Right renal pelvis (tissue), 4 donors: ENCODE data around the gene SHANK3. TPM values are rescaled to one million over a fixed set of nuclear protein-coding genes. Genes with fewer than 3 reads are reported as not detected.

ENCODE experiments used
- DNase-seq, 4 donors: peaks; one replicate each; pipeline ENCODE4 v3.0.0-alpha.2; 2013; ENCODE audit warnings: low read depth in 4 of 4, low spot score in 3 of 4, missing footprints in 1 of 4
- polyA plus RNA-seq, 4 donors: library from polyadenylated mRNA; unstranded; fragments of 120-200 nt; gene quantifications; one replicate each; pipeline ENCODE4 v1.2.1, GENCODE V29; 2013; ENCODE audit not compliant: insufficient read length in 4 of 4

SHANK3 gene
- polyA plus RNA-seq, 4 donors, result 13.3 to 23.2 (median 17.4) TPM

DNA sequence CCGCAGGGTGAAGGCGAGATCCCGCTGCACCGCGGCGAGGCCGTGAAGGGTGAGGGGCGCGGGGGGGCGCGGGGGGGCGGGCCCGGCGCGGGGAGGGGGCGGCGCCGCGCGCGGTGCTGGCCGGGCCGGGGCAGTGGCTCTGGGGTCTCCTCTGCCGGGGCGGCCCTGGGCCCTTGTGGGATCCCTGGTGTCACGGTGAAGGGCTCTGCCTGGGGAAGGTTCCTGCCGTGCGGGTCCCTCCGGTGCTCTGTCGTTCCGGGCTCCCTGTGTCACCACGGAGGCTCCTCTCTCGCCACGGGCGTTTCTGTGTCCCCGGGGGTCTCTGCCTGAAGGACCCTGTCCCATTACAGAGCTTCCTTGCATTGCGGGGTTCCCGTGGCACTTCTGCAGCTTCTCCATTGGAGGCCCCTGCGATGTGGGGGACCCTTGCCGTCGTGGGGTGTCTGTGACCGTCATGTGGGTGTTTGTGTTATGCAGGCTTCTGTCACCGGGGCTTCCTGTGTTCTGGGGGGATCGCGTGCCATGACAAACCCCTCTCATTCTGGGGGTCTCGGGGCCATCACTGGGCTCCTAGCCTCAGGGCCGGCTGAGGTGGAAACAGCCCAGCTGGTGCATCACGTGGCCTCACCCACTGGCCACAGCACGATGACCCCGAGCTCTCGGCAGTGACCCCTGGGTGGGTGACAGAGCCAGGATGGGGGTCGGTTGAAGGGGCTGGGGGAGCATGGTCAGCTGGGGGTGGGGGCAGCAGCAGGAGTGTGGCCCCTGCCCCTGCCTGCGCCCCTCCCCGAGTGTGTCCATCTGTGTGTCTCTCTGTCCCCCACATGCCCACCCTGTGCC, 25.3 kb downstream of the SHANK3 start:
- no peak for DNase-seq

DNA sequence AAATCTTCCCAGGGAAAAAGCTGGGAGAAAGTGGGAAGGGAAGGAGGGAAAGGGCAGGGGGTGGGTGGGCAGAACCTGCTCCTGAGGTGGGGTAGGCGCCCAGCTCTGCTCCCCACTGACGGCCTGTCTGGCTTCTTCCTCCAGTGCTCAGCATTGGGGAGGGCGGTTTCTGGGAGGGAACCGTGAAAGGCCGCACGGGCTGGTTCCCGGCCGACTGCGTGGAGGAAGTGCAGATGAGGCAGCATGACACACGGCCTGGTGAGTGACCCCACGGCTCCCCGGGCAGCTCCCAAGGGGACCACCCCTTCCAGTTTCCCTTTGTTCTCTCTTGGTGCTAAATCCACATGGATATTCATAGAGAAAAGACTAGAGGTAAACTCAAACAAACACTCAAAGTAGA, 25.9 kb downstream of the SHANK3 start:
- DNase-seq, result no peak

DNA sequence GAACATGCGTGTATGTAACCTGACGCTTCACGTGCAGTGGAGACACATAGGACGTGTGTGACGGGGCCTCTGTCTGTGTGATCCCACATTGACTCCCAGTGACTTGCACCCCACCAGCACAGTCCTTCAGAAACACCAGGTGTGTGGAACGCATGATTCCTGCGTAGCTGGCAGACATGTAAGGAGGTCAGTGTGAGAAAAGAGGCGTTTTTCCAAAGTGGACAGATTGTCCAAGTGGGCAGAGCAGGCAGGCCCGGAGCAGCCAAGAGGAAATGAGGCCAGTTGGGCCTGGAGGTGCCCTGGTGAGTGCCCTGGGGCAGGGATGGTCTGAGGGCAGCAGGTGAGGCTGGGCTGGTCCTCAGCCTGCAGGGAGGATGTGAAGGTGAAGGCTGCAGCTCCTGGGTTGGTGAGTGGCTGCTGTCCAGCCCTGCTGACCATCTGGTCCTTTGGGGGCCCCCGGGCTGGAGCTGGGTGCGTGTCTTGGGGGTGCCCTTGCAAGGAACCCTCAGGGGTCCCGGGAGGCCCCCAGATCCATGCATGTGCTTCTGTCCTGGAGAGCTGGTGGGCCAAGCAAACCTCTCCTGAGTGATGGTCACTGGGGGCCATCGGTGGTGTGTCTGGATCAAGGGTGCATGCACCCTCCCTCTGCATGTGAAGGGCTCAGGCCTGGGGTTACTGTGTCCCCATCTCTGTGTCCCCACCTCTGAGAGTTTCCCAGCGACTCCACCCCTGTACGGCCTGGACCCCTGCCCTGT, 26.6 kb downstream of the SHANK3 start:
- no peak for DNase-seq

DNA sequence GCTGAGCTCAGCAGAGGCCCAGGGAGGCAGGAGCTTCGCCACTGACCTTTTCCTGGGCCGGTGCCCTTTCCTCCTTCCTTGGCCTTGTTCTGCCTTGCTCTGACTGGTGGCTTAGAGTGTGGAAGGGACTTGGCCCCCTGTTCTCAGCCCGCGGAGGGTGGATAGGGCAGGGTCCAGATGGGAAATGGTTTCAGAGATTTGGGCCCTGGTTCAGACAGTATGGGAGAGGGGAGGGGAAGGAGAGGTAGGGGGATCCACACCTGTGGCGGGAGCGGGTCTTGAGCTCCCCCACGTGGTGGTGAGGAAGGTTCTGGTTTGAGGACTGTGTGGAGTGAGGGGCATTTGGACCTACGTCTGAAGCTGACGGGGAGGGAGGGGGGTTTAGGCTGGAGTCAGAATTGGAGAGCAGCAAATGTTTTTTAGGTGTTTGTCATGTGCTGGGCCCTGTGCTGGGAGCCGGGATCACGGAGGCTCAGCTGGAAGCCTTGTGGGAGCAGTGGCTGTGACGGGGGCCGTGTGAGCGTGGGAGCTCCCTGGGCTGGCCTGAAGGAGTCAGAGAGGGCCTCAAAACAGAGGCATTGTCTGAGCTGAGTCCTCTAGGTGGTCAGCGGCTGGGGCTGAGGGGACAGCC, 27.2 kb downstream of the SHANK3 start:
- DNase-seq, result no peak

DNA sequence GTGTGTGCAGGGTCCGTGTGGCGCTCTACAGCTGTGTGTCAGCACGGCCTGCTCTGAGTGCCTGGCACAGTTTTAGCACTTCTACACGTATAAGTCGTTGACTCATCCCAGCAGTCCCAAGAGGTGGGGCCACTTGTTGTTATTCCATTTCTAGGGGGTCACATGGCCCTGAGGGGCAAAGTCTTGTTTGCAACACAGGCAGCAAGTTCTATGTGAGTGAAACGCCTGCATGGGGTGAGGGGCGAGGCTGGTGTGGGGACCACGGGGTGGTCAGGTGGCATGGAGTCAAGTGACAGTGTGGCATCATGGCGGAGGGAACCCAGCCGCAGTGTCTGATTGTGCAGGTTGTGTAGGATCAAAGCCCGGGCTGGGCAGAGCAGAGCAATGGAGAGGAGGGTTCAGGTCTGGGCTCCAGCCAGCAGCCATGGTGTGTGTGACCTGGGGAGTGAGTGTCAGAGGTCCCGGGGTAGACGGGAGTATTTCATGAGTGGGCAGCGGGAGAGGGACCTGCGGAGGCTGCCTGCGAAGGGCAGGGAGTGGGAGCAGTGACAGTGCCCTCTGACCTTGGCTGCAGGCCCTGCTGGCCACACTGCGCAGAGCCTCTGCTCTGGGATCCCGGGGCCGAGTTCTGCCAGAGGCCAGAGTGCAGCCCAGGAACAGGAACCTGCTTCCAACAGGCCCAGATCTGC, 27.9 kb downstream of the SHANK3 start:
- DNase-seq, result no peak

DNA sequence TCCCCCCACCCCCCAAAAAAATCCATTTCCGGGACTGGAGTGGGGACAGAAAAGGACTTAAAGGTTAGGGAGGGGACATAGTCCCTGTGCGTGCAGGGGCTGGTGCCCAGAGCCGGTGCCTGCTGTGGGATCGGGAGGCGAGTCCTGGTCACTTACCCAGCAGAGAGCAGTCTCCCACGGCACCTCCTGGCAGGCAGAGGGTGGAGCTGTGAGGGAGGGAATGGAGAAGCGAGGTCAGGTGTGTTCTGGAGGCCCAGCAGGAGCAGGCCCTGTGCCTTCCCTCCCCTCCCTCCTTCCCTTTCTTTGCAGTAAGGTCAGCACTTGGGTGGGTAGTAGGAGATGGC, 28.4 kb downstream of the SHANK3 start:
- DNase-seq, result no peak

DNA sequence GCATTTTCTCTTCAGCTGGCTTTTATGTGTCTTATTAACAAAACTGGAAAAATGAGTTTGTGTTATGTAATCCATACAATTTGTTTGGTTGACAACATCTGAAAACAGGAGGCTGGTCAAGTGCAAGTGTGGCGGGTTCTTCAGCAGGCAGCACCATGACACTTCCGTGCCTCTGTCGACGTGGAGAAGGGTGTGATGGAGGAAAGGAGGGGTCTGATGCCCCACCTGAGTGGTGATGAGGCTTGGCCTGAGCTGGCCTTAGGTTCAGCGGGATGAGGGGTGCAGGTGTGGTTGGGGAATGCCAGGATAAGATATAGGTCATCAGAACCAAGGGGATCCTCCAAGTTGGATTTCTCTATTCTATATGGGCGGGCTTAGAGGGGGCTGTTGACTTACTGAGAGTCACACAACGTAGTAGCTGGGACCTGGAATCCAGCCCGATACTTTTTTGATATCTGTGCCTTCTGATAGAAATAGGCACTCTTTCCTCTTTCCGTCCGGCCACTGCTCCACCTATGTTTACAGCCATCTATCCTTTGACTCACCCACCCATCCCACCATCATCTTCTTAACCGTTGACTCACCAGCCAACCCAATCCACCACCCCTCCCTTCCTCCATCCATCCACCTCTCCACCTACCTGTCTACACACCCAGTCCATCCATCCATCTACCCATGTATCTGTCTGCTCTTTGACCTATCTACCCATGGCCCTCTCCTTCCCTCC, 29.0 kb downstream of the SHANK3 start:
- DNase-seq, result no peak

DNA sequence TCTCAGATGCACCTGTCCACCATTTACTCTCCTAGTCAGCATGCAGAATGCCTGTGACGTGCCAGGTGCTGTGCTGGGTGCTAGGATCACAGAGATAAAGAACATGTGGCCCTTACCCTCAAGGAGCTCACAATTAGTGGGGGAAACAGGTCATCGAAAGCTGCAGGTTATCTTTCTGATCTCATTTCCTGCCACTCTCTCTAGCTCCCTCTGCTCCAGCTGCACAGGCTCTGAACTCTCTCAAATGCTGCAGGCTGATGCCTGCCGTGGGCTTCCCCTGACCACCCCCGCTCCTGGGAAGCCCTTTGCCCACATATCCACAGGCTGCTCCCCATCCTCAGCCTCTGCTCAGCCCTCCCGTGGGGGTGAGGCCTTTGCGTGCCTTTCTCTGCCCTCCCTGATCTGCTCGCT, 29.6 kb downstream of the SHANK3 start:
- no peak for DNase-seq

DNA sequence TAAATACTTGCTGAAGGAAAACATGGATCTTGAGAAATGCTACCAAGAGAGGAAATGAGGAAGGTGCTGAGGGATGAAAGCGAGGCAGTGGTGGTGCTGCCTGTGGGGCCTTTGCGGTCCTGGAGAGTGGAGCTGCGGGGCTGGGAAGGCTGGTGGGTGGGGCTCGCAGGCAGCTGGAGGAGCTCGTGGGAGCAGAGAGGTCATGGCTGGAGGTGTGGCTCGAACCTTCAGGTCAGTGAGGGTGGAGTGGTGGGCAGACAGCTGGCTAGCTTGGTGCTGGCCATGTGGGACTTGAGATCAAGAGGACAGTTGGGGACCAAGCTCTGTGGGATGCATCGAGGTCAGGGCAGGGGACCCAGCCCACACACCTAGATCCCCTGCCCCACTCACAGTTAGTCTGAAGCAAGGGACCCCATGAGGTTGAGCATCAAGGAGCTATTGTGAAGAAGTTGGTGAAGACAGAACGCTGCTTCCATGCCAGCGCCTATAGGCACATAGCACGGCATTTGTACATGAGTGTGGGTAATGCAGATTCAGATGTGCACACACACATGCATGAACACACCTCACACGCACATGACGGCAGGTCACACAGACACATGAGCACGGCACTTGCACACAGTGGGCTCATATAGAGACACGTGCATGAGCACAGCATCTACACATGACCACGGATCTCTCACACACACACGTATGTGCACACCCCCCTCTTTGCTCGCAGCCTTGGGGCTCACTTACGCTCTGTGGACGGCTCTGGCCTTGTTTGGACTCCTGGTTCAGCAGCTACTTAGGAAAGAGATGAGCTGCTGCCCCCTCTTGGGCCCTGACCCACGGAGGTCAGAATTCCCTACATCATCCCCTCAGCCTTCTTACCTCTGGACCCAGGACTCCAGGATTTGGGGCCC, 30.4 kb downstream of the SHANK3 start:
- DNase-seq, result no peak

DNA sequence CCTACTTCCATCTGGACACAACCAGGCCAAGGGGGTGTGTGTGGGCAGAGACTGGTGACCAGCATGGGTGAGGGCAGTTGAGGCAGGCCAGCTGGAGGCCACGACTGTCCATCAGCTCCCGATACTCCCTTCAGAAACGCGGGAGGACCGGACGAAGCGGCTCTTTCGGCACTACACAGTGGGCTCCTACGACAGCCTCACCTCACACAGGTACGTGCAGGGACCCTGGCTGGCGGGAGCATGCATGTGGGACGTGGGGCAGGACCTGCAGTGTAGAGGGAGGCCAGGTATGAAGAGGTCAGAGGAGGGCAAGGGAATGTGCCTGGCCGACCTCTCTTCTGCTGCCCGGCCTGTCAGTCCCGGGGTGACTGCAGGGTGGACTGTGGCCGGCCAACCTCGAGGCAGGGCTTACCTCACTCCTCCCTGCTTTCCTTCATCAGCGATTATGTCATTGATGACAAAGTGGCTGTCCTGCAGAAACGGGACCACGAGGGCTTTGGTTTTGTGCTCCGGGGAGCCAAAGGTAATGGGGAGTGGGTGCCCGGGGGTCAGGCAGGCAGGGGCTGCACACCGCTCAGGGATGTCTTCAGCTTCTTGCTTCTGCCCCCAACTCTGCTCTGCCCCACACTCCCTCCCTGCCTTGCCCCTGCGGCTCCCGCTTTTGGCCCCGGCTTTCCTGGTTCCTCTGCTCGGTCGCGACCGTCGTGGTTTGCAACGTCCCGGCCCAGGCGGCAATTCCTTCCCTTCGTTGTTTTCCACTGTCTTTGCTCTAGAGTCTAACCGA, 31.3 kb downstream of the SHANK3 start:
- no peak for DNase-seq

DNA sequence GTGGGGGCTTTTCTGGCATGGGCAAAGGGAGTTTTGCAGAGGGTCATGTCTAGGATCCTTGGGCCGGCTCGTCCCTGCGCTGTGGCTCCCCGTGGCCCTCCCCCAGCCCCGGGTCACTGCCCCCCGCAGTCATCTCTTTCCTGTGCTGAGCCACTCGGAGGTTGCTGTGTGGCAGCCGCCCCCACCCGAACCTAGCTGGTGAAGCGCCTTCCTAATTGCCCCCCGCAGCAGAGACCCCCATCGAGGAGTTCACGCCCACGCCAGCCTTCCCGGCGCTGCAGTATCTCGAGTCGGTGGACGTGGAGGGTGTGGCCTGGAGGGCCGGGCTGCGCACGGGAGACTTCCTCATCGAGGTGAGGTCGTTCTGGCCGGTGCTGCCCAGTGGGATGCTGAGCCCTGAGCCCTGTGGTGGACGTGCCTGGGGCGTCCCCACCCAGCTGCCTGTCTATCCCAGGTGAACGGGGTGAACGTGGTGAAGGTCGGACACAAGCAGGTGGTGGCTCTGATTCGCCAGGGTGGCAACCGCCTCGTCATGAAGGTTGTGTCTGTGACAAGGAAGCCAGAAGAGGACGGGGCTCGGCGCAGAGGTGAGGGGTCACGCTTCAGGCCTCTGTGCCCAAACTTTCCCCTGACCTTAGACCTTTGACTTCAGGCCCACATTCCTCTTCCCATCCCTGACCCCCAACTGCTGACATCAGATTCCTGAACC, 32.0 kb downstream of the SHANK3 start:
- no peak for DNase-seq

DNA sequence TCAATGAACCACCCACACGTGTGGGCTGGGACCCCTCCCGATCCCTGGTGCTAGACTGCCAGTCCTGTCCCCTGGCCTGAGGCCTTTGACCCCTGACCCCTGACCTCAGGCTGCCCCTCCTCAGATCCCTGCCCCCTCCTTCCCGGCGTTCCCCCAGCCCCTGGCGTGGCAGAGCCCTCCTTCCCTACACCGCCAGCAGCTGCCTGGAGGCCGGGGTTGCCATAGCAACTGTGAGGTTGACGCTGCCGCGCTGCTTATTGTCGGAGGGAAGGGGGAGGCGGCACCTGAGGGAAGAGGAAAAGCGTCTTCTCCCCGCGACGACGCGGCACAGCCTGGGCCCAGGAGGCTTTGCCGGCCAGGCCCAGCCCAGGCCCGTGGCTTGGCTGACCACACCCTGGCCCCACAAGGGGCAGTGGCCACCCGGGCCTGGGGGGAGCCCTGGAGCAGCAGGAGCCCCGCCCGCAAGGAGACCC, 32.6 kb downstream of the SHANK3 start:
- peak; percentile 75 to 87 (median 82) for DNase-seq

DNA sequence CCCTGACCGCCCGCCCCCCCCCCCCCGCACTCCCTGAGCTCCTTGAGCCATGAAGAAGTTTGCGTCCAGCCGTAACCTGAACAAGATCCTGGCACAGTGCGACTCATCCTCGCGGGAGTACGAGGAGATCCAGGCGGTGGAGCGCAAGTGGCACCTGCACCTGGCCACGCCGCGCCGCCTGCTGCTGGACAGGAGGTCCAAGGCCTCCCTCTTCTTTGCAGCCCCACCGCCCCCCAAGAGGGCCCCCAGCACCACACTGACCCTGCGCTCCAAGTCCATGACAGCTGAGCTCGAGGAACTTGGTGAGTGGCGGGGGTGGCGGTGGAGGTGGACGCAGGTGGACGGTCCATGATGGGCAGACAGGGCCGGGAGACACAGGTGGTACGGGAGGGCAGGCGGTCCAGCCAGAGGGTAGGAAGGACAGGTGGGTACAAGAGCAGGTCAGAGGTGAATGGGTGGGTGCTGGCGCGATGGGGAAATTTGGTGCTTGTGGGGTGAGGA, 33.3 kb downstream of the SHANK3 start:
- no peak for DNase-seq

DNA sequence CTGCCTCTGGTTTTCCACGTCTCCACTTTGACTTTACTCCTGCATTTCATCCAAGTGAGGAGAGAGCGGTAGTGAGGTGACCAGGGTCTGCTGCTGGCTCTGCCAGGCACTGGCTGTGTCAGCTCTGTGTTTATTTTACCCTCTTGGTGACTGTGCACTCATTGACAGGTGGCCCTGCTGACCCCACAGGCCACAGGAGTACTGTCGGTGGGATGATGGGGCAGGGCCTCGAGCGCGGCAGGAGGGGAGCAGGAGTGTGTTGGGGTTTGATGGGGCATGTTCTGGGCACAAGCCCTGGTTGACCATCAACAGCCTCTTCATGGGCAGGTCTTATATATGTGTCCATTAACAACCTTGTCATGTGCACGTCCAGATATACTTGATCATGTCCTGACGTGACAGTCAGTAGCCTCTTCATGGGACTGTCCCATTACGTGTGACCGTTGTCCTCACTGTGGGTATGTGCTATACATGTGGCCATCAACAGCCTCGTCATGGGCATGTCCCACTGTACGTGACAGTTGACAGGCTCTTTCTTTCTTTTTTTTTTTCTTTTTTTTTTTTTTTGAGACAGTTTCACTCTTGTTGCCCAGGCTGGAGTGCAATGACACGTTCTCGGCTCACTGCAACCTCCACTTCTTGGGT, 34.0 kb downstream of the SHANK3 start:
- no peak for DNase-seq

DNA sequence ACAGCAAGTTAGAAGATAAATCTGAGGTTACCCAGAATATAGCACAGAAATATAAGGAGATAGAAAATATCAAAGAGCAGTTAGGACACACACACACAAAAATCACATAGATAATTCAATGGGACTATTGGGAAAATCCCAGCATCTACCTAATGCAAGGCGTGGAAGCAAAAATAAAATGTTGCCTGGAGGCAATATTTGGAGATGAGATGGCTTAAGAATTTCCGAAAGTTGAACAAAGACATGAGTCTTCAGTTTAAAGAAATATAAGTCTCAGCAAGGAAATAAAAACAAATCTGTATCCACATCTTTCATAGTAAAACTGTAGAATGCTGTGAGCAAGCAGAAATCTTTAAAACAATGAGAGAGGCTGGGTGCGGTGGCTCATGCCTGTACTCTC, 35.9 kb downstream of the SHANK3 start:
- DNase-seq, result no peak

DNA sequence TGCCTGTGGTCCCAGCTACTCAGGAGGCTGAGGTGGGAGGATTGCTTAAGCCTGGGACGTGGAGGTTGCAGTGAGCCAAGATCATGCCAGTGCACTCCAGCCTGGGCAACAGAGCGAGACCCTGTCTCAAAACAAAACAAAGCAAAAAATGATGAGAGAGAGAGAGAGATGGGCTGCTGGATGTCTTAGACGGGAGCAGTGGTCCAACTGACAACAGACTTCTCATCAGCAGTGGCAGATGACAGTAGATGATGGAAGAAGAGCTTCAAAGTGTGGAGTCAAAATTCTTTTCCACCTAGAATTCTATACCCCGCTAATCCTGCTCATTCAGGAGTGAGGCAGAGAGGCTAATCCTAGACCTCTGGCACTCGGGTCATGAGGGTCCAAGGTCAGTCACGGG, 36.4 kb downstream of the SHANK3 start:
- DNase-seq, result no peak

DNA sequence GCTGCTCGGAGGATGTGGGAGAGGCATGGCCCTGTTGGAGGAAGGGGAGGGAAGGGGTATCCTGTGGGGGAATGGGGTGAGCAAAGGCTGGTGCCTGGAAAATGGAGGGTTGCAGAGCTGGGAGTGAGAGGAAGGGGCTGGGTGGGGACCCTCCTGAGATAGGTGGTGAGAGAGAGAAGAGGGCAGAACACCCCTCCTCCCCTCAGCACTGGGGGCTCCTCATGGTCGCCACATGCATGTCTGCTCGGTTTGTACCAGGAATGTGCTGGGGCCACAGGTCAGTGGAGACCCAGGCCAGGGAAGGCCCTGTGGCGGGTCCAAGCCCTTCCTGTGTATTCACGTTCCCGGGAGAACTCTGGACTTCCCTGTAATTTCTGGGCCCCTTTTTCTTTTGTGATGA, 37.6 kb downstream of the SHANK3 start:
- DNase-seq, result no peak
